ENCODE results near the gene BATF3. TPM values are rescaled to one million over a fixed set of nuclear protein-coding genes. Genes with fewer than 3 reads are reported as not detected.
"Not testable (repeated sequence)": the region's sequence is repeated elsewhere in the genome, so short reads cannot be mapped to it uniquely, and the experiment has no call there.

BATF3 gene
- total RNA-seq, 2 experiments from 2014 or later = 31.3 to 32.6 TPM

DNA sequence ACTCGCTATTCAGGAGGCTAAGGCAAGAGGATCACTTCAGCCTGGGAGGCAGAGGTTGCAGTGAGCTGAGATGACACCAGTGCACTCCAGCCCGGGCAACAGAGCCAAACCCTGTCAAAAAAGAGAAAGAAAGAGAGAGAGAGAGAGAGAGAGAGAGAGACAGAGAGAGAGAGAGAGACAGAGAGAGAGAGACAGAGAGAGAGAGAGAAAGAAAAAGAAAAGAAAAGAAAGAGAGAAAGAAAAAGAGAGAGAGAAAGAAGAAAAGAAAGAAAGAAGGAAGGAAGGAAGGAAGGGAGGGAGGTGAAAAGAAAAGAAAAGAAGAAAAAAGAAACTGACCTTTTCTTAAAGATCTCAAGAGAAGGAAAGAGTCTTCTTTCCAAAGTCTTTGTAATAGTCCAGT, 60.1 kb downstream of the BATF3 start:
- H3K36me3 Mint-ChIP-seq (ENCODE audit: low read depth); DNase-seq; H3K9me3 Mint-ChIP-seq (ENCODE audit: insufficient read depth); H3K4me3 Mint-ChIP-seq; H3K27ac Mint-ChIP-seq; POLR2A ChIA-PET; ATAC-seq: not testable (repeated sequence)
- CTCF ChIA-PET = interaction anchor here (0.7 to 3.8 kb wide), 3 partner anchors 26 to 162 kb away, joined by 3 to 13 read pairs (median 4); no protein-coding TSS in a partner anchor
- H3K27me3 Mint-ChIP-seq (ENCODE audit: low read depth) = peaks cover 18% of the 10 kb centered on the region
- H3K4me1 Mint-ChIP-seq (ENCODE audit: low read depth) = peaks cover 45% of the 10 kb centered on the region

DNA sequence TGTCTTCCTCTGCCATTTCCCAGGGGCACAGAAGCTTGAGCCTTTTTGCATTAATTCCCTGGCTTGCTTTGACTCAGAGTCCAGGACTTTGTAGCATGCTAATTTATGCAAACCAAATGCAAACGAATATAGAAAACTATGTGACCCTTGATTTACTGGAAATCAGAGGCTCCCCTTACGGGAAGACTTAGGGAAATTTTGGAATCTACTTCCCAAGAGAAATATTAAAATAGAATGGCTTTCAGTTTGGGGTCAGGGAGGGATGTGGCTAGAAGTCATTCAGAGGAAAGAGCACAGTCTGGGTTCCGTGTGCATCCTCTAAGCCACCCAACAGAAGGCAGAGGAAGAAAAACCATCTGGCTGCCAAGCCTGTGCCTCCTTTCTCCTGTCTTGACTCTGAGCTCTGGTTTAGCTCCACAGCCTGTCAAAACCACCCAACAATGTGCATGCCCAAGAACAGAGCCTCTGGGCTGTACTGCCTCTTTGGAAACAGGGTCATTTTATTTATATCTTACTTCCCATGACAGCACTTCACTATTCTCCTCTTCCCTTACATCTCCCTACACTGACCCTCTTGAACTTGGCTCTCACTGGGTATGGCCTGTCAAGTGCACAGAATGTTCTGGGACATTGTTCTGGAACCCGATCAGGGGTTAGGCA, 61.0 kb downstream of the BATF3 start:
- ATAC-seq = no peak
- ChIA-PET POLR2A (no interaction called here), CTCF (interaction anchor here (0.9 to 3.8 kb wide), 2 partner anchors 27 to 181 kb away, joined by 3 to 13 read pairs; no protein-coding TSS in a partner anchor)
- Mint-ChIP-seq H3K4me1 (ENCODE audit: low read depth) (peaks cover 46% of the 10 kb centered on the region), H3K4me3 (no peak overlapping the region), H3K27me3 (ENCODE audit: low read depth) (peaks cover 19% of the 10 kb centered on the region), H3K9me3 (ENCODE audit: insufficient read depth) (peaks cover 3% of the 10 kb centered on the region), H3K36me3 (ENCODE audit: low read depth) (peaks cover 7% of the 10 kb centered on the region), H3K27ac (no peak overlapping the region)
- DNase-seq = no peak

DNA sequence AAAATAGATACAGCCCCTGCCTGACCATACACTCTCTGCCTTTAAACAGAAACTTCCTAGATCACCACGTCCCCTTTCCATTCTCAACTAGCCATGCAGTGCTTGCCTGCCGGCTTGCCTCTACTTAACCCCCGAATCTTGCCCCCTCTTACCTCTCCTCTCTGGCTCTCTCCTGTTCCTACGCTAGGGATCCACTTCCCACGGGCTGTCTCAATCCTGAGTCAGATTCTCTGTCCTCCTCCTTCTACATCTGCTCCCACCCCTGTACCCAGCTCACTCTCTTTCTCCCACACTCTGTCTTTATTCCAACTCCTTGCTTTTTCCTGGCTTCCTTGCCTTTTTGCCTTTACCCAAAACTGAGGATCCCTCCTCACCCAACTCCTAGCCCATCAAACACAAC, 61.7 kb downstream of the BATF3 start:
- no peak for ATAC-seq
- CTCF ChIA-PET = interaction anchor here (0.9 kb wide), 1 partner anchor 180 kb away, joined by 3 read pairs; no protein-coding TSS in a partner anchor

More for the DNA sequence above, 61.7 kb downstream of the BATF3 start:
- DNase-seq = no peak
- no peak overlapping the region for H3K27ac Mint-ChIP-seq
- H3K27me3 Mint-ChIP-seq (ENCODE audit: low read depth) = peaks cover 19% of the 10 kb centered on the region
- H3K36me3 Mint-ChIP-seq (ENCODE audit: low read depth) = peaks cover 7% of the 10 kb centered on the region
- POLR2A ChIA-PET = no interaction called here
- peaks cover 46% of the 10 kb centered on the region for H3K4me1 Mint-ChIP-seq (ENCODE audit: low read depth)
- H3K4me3 Mint-ChIP-seq = no peak overlapping the region
- H3K9me3 Mint-ChIP-seq (ENCODE audit: insufficient read depth) = peaks cover 3% of the 10 kb centered on the region

Other genes with a start within 250 kb of the BATF3 start
- gene ATF3, start 91.1 kb downstream of the BATF3 start, total RNA-seq = 10 to 100 TPM; 12.1 to 12.5 TPM
- gene NSL1, start 91.9 kb upstream of the BATF3 start, total RNA-seq = 10 to 100 TPM; 49.5 to 55.0 TPM
- gene TATDN3, start 92.1 kb upstream of the BATF3 start, total RNA-seq = 10 to 100 TPM; 15.3 to 17.0 TPM
- gene SPATA45, start 147.8 kb upstream of the BATF3 start, total RNA-seq = not detected
- 10 to 100 TPM; 11.7 to 12.6 TPM for gene FLVCR1, start 158.4 kb upstream of the BATF3 start, total RNA-seq